GM20000 (cell line): ENCODE data around the gene SYNDIG1.

Experiments used
- DNase-seq: peaks from one replicate; pipeline ENCODE4 v3.0.0; 2012; ENCODE audit warnings: low spot score
- CTCF ChIP-seq: IDR thresholded peaks from 2 replicates; pipeline ENCODE4 v1.5.1; 2012; ENCODE audit warnings: mild to moderate bottlenecking, control low read depth; ENCODE audit errors: extremely low read depth, missing control alignments

Gene SYNDIG1

GRCh38 chr20:24493181-24493580 is 23.8 kb downstream of the SYNDIG1 start:
- DNase-seq = no peak
- TF ChIP-seq CTCF = no peak

- TF ChIP-seq CTCF = no peak
- no peak for DNase-seq
These were observed 24.4 kb downstream of the SYNDIG1 start for GRCh38 chr20:24493661-24494459.

- no peak for TF ChIP-seq CTCF
- no peak for DNase-seq
These were observed 25.1 kb downstream of the SYNDIG1 start for GRCh38 chr20:24494460-24494920.

- DNase-seq = no peak
- TF ChIP-seq CTCF = no peak
These were observed 25.8 kb downstream of the SYNDIG1 start for GRCh38 chr20:24495266-24495665.

GRCh38 chr20:24497851-24498250 is 28.4 kb downstream of the SYNDIG1 start:
- DNase-seq = no peak
- no peak for TF ChIP-seq CTCF

- no peak for DNase-seq
- TF ChIP-seq CTCF = no peak
These were observed 29.2 kb downstream of the SYNDIG1 start for GRCh38 chr20:24498641-24499040.

GRCh38 chr20:24499472-24499871 is 30.0 kb downstream of the SYNDIG1 start:
- TF ChIP-seq CTCF = no peak
- DNase-seq = no peak
